Upper lobe of left lung (tissue), 6 donors: ENCODE measurements around the gene UFC1. TPM values are rescaled to one million over a fixed set of nuclear protein-coding genes. Genes with fewer than 3 reads are reported as not detected.
A peak's percentile ranks its signal among the peaks of the same experiment; 100 is the strongest.

Experiments
- ATAC-seq, 2 donors: fragments of 200-7000 bp; cut with Tn5 transposase; one replicate each; pipeline ENCODE4 v1.9.1; 2022; ENCODE audit warnings: mild to moderate bottlenecking in 2 of 2, moderate library complexity in 2 of 2; ENCODE audit not compliant: low FRiP score in 2 of 2
- DNase-seq, 2 donors: peaks; one replicate each; pipeline ENCODE4 v3.0.0-alpha.2; 2019 to 2020
- H3K27ac ChIP-seq, 4 donors: fragments of 200-600 bp; sonication (generic); one replicate each; pipeline ENCODE4 v1.5.1; 2016 to 2019
- H3K27me3 ChIP-seq, 4 donors: fragments of 200-600 bp; sonication (generic); one replicate each; pipeline ENCODE4 v1.5.1; 2017 to 2019
- H3K36me3 ChIP-seq, 4 donors: fragments of 200-600 bp; sonication (generic); one replicate each; pipeline ENCODE4 v1.5.1; 2016 to 2019
- H3K4me1 ChIP-seq, 4 donors: fragments of 200-600 bp; sonication (generic); one replicate each; pipeline ENCODE4 v1.5.1; 2018 to 2019
- H3K4me3 ChIP-seq, 4 donors: fragments of 200-600 bp; sonication (generic); one replicate each; pipeline ENCODE4 v1.5.1; 2017 to 2019; ENCODE audit warnings: mild to moderate bottlenecking in 2 of 4, moderate library complexity in 1 of 4
- H3K9me3 ChIP-seq, 4 donors: fragments of 200-600 bp; sonication (generic); one replicate each; pipeline ENCODE4 v1.5.1; 2018 to 2019
- CTCF ChIP-seq, 6 experiments: fragments of 450-650 bp in 4 of 6; fragments of 200-600 bp in 2 of 6; sonication (generic) in 2 of 6; IDR thresholded peaks; one replicate each; pipeline ENCODE4 v1.5.1; 2016 to 2019; ENCODE audit warnings: antibody characterized with exemption in 6 of 6
- EP300 ChIP-seq, 4 donors: sonication (generic); formaldehyde crosslinking; IDR thresholded peaks; one replicate each; pipeline ENCODE4 v1.5.1; 2017; ENCODE audit warnings: antibody characterized with exemption in 4 of 4, control low read depth in 2 of 4
- POLR2A ChIP-seq, 4 donors: fragments of 450-650 bp; IDR thresholded peaks; one replicate each; pipeline ENCODE4 v1.5.1; 2016 to 2017; ENCODE audit warnings: antibody characterized with exemption in 4 of 4, mild to moderate bottlenecking in 2 of 4
- POLR2AphosphoS5 ChIP-seq, 2 donors: sonication (generic); formaldehyde crosslinking; IDR thresholded peaks; one replicate each; pipeline ENCODE4 v1.5.1; 2017; ENCODE audit warnings: antibody characterized with exemption in 2 of 2
- WGBS, 2 donors: methylation state at CpG; one replicate each; pipeline ENCODE4 v1.1.5; 2017 to 2018; 5-methylcytosine and 5-hydroxymethylcytosine counted together
- total RNA-seq, 6 donors: library from RNA; depleted of rRNA in 4 of 6; stranded (reverse); fragments of >200 nt in 4 of 6; gene quantifications; one replicate each; pipeline versions ENCODE4 v1.1.0 to v1.2.1, GENCODE V29; 2016 to 2021
- donor health status: DM: no; HTN: no; CAD: no; lungs with moderate emphysema.
- donor health status: DM: no; HTN: yes; CAD: no; lungs with severe emphysema.

Gene UFC1
- total RNA-seq, 6 donors from 2014 or later, result 32.5 to 95.6 (median 75.6) TPM

- Histone ChIP-seq H3K9me3 (no peaks in the 10 kb centered on the region), H3K4me3 (no peak overlapping the region), H3K27me3 (no peaks in the 10 kb centered on the region), H3K4me1 (peaks cover 5 to 25% (median 13%) of the 10 kb centered on the region in 4 donors), H3K36me3 (peaks cover 0 to 10% (median 0%) of the 10 kb centered on the region in 4 donors), H3K27ac (no peak overlapping the region)
- peak in 1 of 2 donors; percentile 82 for DNase-seq
- no peak for TF ChIP-seq EP300 (IDR thresholded peaks at IDR 0.05)
- TF ChIP-seq CTCF (IDR thresholded peaks at IDR 0.05), result no peak
- no peak for TF ChIP-seq POLR2AphosphoS5 (IDR thresholded peaks at IDR 0.05)
- no peak for TF ChIP-seq POLR2A (IDR thresholded peaks at IDR 0.05)
- WGBS, 2 donors, result 86 to 91% methylated on average over 9 to 17 of the region's 21 CpGs
- ATAC-seq, result no peak
Measured at GRCh38 chr1:161193561-161194235, 39.9 kb downstream of the UFC1 start.

- TF ChIP-seq CTCF (IDR thresholded peaks at IDR 0.05) (no peak), POLR2AphosphoS5 (IDR thresholded peaks at IDR 0.05) (no peak)
- peaks cover 0 to 10% (median 0%) of the 10 kb centered on the region in 4 donors for H3K36me3 ChIP-seq
- H3K4me1 ChIP-seq, result peaks cover 14 to 40% (median 25%) of the 10 kb centered on the region in 4 donors
- WGBS, 2 donors, result 69 to 76% methylated on average over 4 of the region's 4 CpGs
- no peak overlapping the region for H3K27ac ChIP-seq
- H3K27me3 ChIP-seq, result no peaks in the 10 kb centered on the region
- ATAC-seq, result no peak
- no peak for DNase-seq
- no peak overlapping the region for H3K4me3 ChIP-seq
- H3K9me3 ChIP-seq, result no peaks in the 10 kb centered on the region
Measured at GRCh38 chr1:161195171-161195570, 41.4 kb downstream of the UFC1 start.

DNA sequence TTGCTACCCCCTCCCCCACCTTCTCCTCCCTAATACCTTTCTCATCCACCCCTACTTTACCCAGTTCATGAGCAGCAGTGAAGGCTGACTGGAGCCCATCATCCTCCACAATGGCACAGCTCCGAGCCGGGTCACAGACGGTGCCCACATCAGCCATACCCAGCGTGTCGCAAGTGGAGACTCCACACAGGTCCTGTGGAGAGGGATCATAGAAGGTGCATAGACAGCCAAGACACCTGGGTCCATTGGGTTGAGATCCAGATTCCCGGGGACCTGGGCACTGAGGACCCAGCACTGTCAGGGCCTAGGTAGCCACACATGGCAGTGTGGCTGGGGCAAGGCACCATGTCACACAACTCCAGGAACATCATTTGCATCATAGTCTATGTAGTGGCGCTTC is 42.3 kb downstream of the UFC1 start:
- Histone ChIP-seq H3K27me3 (no peaks in the 10 kb centered on the region), H3K4me3 (peak overlapping the region in 1 of 4 donors; percentile 39), H3K36me3 (peaks cover 0 to 9% (median 0%) of the 10 kb centered on the region in 4 donors), H3K9me3 (no peaks in the 10 kb centered on the region), H3K27ac (peak overlapping the region in 1 of 4 donors; percentile 97), H3K4me1 (peaks cover 23 to 49% (median 34%) of the 10 kb centered on the region in 4 donors)
- no peak for ATAC-seq
- WGBS, 2 donors, result 98 to 100% methylated on average over 2 to 7 of the region's 7 CpGs
- TF ChIP-seq POLR2A (IDR thresholded peaks at IDR 0.05) (no peak), CTCF (IDR thresholded peaks at IDR 0.05) (no peak), EP300 (IDR thresholded peaks at IDR 0.05) (no peak), POLR2AphosphoS5 (IDR thresholded peaks at IDR 0.05) (no peak)
- DNase-seq, result no peak

- ATAC-seq, result peak in 1 of 2 donors; percentile 54
- DNase-seq, result peak in 1 of 2 donors; percentile 62
Measured at GRCh38 chr1:161196521-161197451, 43.0 kb downstream of the UFC1 start.

More at GRCh38 chr1:161196521-161197451, 43.0 kb downstream of the UFC1 start:
- Histone ChIP-seq H3K4me3 (peak overlapping the region in 2 of 4 donors; percentile 20 to 39), H3K36me3 (peaks cover 0 to 2% (median 0%) of the 10 kb centered on the region in 4 donors), H3K27me3 (no peaks in the 10 kb centered on the region), H3K9me3 (no peaks in the 10 kb centered on the region), H3K4me1 (peaks cover 30 to 56% (median 41%) of the 10 kb centered on the region in 4 donors), H3K27ac (peak overlapping the region in 3 of 4 donors; percentile 12 to 97 (median 96))
- WGBS, 2 donors, result 67 to 87% methylated on average over 19 to 24 of the region's 27 CpGs
- TF ChIP-seq POLR2AphosphoS5 (IDR thresholded peaks at IDR 0.05) (no peak), POLR2A (IDR thresholded peaks at IDR 0.05) (no peak), CTCF (IDR thresholded peaks at IDR 0.05) (no peak), EP300 (IDR thresholded peaks at IDR 0.05) (no peak)
